PC-9 (cell line): ENCODE results near the gene ELOA. TPM values are rescaled to one million over a fixed set of nuclear protein-coding genes. Genes with fewer than 3 reads are reported as not detected.

ENCODE experiments used
- BruUV-seq: library from RNA; stranded (reverse); fragments of 400-500 nt; replicated peaks from 2 replicates; lab custom pipeline; 2021; lab: Mats Ljungman, UMichigan
- CTCF ChIA-PET: fragments of 300-600 bp; sonication (Branson Sonifier 250); formaldehyde crosslinking; loops from one replicate; lab custom pipeline; 2022; ENCODE audit warnings: antibody characterized with exemption; lab: Charles Lee
- POLR2A ChIA-PET: fragments of 300-600 bp; sonication (Branson Sonifier 250); formaldehyde crosslinking; loops from one replicate; lab custom pipeline; 2022; ENCODE audit warnings: antibody characterized with exemption; ENCODE audit not compliant: unreplicated experiment; lab: Charles Lee
- DNase-seq, 2 experiments: peaks; one replicate each; pipeline versions ENCODE4 v3.0.0 to v3.0.0-alpha.2; 2015 to 2022; ENCODE audit warnings: mixed read lengths in 1 of 2
- H2AFZ ChIP-seq: fragments of 200-600 bp; sonication (generic); 2 replicates; pipeline ENCODE4 v1.8.1; 2017; ENCODE audit warnings: antibody characterized with exemption
- H3F3A ChIP-seq: fragments of 200-600 bp; sonication (generic); 2 replicates; pipeline ENCODE4 v1.8.1; 2017; ENCODE audit warnings: antibody characterized with exemption, mild to moderate bottlenecking, low read depth; ENCODE audit not compliant: insufficient read depth
- H3K27ac ChIP-seq: fragments of 200-600 bp; sonication (generic); 2 replicates; pipeline ENCODE4 v1.6.1; 2016; ENCODE audit warnings: mixed run types
- H3K27me3 ChIP-seq: fragments of 200-600 bp; sonication (generic); 2 replicates; pipeline ENCODE4 v1.6.1; 2016; ENCODE audit warnings: low read depth, mixed run types; ENCODE audit not compliant: insufficient read depth
- H3K36me3 ChIP-seq: fragments of 200-600 bp; sonication (generic); 2 replicates; pipeline ENCODE4 v1.6.1; 2016; ENCODE audit warnings: low read depth, mixed run types
- H3K4me1 ChIP-seq: fragments of 200-600 bp; sonication (generic); replicated peaks from 2 replicates; pipeline ENCODE4 v1.6.1; 2016; ENCODE audit warnings: mixed run types; ENCODE audit not compliant: insufficient read depth
- H3K4me2 ChIP-seq: fragments of 200-600 bp; sonication (generic); 2 replicates; pipeline ENCODE4 v1.6.1; 2017; ENCODE audit warnings: mixed run types
- H3K4me3 ChIP-seq: fragments of 200-600 bp; sonication (generic); 2 replicates; pipeline ENCODE4 v1.6.1; 2016; ENCODE audit warnings: mixed run types
- H3K79me2 ChIP-seq: fragments of 200-600 bp; sonication (generic); 2 replicates; pipeline ENCODE4 v1.6.1; 2017; ENCODE audit warnings: low read depth, mixed run types
- H3K9me2 ChIP-seq: fragments of 200-600 bp; sonication (generic); 2 replicates; pipeline ENCODE4 v1.8.1; 2017; ENCODE audit warnings: mild to moderate bottlenecking; ENCODE audit not compliant: insufficient read depth
- H3K9me3 ChIP-seq: fragments of 200-600 bp; sonication (generic); 2 replicates; pipeline ENCODE4 v1.8.1; 2016; ENCODE audit warnings: low read depth; ENCODE audit not compliant: insufficient read depth
- H4K20me1 ChIP-seq: fragments of 200-600 bp; sonication (generic); 2 replicates; pipeline ENCODE4 v1.8.1; 2017; ENCODE audit not compliant: insufficient read depth
- EZH2 ChIP-seq: fragments of 200-600 bp; sonication (generic); IDR thresholded peaks from 2 replicates; pipeline ENCODE4 v1.8.0; 2017; ENCODE audit warnings: antibody characterized with exemption, low read depth
- intact Hi-C: fragments of 100-400 bp; cut with micrococcal nuclease; formaldehyde crosslinking; loops from one replicate; pipeline ENCODE4 v1.10.0; 2022; ENCODE audit not compliant: unreplicated experiment
- total RNA-seq: library from RNA; stranded (reverse); gene quantifications from 2 replicates; pipeline ENCODE4 v1.2.3, GENCODE V29; 2021
- TF ChIP-seq, protein P1 (sequence below): fragments of 200-600 bp; sonication (generic); conservative IDR thresholded peaks from 2 replicates; pipeline ENCODE4 v1.6.1; 2017; ENCODE audit warnings: mixed run types, antibody characterized with exemption, mild to moderate bottlenecking, moderate library complexity

ELOA gene
- total RNA-seq, 1 experiment from 2014 or later, result 26.2 TPM

DNA sequence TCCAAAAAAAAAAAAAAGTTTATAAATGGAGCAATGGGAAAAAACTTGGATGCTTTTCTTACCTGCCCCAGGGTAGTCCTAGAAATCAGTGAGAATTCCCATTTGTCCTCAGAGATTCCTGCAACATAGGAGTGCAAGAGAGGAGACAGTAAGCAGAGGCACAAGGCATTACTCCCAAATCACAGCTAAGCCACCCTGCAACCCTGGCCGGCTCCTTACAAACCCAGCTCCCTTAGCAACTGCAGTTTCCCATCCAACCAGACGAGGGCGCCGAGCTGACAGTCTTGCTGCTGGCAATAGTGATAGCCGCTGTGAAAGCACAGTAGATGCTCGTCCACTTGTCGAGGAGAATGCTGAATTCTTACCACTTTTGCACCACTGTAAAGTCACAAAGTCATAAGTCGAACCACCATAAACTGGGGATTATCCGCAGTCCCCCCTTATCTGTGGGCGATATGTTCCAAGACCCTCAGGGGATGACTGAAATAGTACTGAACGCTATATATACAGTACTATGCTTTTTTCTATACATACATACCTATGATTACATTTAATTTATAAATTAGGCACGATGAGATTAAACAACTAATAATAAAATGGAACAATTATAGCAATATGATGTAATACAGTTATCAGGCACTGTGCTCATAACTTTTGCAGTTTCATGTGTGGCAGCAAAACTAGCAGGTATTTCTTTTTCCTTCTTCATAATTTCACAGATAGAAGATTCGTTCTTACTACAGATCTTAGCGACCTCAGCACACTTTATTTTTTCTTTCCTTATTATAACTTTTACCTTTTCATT lies 29.0 kb downstream of the ELOA start:
- Histone ChIP-seq H3K79me2 (peaks cover 13% of the 10 kb centered on the region), H2AFZ (no peak overlapping the region), H3F3A (peaks cover under 1% of the 10 kb centered on the region; the same call in 1 of the 2 replicates), H3K36me3 (no peaks in the 10 kb centered on the region), H3K9me3 (no peaks in the 10 kb centered on the region), H3K4me3 (no peak overlapping the region), H3K9me2 (no peaks in the 10 kb centered on the region), H3K27me3 (no peaks in the 10 kb centered on the region), H3K27ac (no peak overlapping the region), H4K20me1 (no peaks in the 10 kb centered on the region), H3K4me2 (peak overlapping the region; percentile 50), H3K4me1 (peaks cover 11% of the 10 kb centered on the region; the same call in 1 of the 2 replicates)
- DNase-seq, result peak; percentile 60 to 81
- intact Hi-C loops, result loop anchor here (1.0 to 2.0 kb wide), 2 partner anchors 97 to 145 kb away; partner anchors contain the start of gene FUCA1
- TF ChIP-seq, protein P1, sequence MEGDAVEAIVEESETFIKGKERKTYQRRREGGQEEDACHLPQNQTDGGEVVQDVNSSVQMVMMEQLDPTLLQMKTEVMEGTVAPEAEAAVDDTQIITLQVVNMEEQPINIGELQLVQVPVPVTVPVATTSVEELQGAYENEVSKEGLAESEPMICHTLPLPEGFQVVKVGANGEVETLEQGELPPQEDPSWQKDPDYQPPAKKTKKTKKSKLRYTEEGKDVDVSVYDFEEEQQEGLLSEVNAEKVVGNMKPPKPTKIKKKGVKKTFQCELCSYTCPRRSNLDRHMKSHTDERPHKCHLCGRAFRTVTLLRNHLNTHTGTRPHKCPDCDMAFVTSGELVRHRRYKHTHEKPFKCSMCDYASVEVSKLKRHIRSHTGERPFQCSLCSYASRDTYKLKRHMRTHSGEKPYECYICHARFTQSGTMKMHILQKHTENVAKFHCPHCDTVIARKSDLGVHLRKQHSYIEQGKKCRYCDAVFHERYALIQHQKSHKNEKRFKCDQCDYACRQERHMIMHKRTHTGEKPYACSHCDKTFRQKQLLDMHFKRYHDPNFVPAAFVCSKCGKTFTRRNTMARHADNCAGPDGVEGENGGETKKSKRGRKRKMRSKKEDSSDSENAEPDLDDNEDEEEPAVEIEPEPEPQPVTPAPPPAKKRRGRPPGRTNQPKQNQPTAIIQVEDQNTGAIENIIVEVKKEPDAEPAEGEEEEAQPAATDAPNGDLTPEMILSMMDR, result peak; percentile 82
- no peak for TF ChIP-seq EZH2
- POLR2A ChIA-PET, result interaction anchor here (0.7 kb wide), 1 partner anchor 431 kb away, joined by 11 read pairs; no protein-coding TSS in a partner anchor
- no TSS peak for BruUV-seq
- CTCF ChIA-PET, result interaction anchor here (0.6 to 2.6 kb wide), 9 partner anchors 18 to 144 kb away, joined by 3 to 26 read pairs (median 4); no protein-coding TSS in a partner anchor

DNA sequence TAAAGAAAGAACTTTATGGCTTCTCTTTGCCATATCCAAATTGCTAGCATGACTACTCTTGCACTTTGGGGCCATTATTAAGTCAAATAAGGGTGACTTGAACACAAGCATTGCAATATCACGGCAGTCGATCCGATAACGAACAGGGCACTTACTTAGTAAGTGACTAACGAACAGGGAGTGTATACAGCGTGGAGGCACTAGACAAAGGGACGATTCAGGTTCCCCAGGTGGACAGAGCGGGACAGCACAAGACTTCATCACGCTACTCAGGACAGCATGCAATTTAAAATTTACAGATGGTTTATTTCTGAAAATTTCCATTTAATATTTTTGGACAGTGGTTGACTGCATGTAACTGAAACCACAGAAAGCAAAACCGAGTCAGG lies 29.6 kb downstream of the ELOA start:
- Histone ChIP-seq H3K4me1 (peaks cover 11% of the 10 kb centered on the region; the same call in 1 of the 2 replicates), H3K9me2 (no peaks in the 10 kb centered on the region), H4K20me1 (no peaks in the 10 kb centered on the region), H3K4me3 (no peak overlapping the region), H3K27ac (no peak overlapping the region), H3K27me3 (no peaks in the 10 kb centered on the region), H3K9me3 (no peaks in the 10 kb centered on the region), H3K36me3 (no peaks in the 10 kb centered on the region), H3K4me2 (peak overlapping the region; percentile 50; the same call in 1 of the 2 replicates), H2AFZ (no peak overlapping the region), H3F3A (peaks cover 6% of the 10 kb centered on the region), H3K79me2 (peaks cover 19% of the 10 kb centered on the region)
- intact Hi-C loops, result loop anchor here (1.0 to 2.0 kb wide), 2 partner anchors 96 to 144 kb away; partner anchors contain the start of gene FUCA1
- ChIA-PET POLR2A (no interaction called here), CTCF (no interaction called here)
- TF ChIP-seq, protein P1, result no peak
- TF ChIP-seq EZH2, result no peak
- no peak for DNase-seq
- BruUV-seq, result no TSS peak

DNA sequence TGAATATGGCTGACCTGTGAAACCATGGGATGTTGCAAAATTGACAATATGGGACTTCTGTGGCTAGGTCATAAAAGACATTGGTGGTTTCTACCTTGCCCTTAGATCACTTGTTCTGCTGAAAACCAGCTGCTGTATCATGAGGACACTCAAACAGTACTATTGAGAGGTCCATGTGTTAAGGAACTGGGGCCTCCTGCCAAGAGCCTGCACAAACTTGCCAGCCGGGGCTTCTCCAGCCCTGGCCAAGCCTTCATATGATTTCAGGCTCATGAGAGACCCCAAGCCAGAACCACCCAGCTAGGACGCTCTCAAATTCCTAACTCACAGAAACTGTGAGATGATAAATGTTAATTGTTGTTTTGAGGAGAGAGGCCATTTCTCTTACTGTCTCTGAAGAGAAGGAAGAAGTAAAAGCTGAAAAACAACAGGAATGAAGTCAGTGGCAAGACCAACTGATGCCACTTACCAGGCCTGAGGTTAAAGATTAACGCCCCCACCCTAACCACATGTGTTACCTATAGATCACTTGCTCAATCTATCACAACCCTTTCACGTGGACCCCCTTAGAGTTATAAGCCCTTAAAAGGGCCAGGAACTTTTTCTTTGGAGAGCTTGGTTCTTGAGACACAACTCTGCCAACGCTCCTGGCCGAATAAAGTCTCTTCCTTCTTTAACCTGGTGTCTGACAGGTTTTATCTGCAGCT lies 31.1 kb downstream of the ELOA start:
- no peak for DNase-seq
- Histone ChIP-seq H3K9me3 (no peaks in the 10 kb centered on the region), H2AFZ (no peak overlapping the region), H3K4me2 (no peak overlapping the region), H3K9me2 (no peaks in the 10 kb centered on the region), H4K20me1 (no peaks in the 10 kb centered on the region; the same call in 1 of the 2 replicates), H3K36me3 (no peaks in the 10 kb centered on the region), H3F3A (peaks cover 12% of the 10 kb centered on the region), H3K79me2 (peaks cover 29% of the 10 kb centered on the region), H3K27me3 (no peaks in the 10 kb centered on the region), H3K4me3 (no peak overlapping the region), H3K4me1 (peaks cover 15% of the 10 kb centered on the region), H3K27ac (no peak overlapping the region)
- intact Hi-C loops, result no loop called here
- BruUV-seq, result no TSS peak
- no peak for TF ChIP-seq EZH2
- TF ChIP-seq, protein P1, result no peak
- ChIA-PET CTCF (interaction anchor here (0.9 kb wide), 1 partner anchor 36 kb away, joined by 4 read pairs; no protein-coding TSS in a partner anchor), POLR2A (no interaction called here)
